GM12878 (cell line): ENCODE measurements around the gene DMRT1.

Source experiments
- EZH2 ChIP-seq: IDR thresholded peaks from 2 replicates; pipeline ENCODE4 v1.6.1; 2012; ENCODE audit warnings: low read depth, mild to moderate bottlenecking, control low read depth, inconsistent platforms, low read length, borderline replicate concordance; ENCODE audit not compliant: control insufficient read depth
- HCFC1 ChIP-seq: fragments of 150-350 bp; IDR thresholded peaks from 2 replicates; pipeline ENCODE4 v1.6.1; 2014; ENCODE audit warnings: low read length
- HDAC2 ChIP-seq: fragments of 200-600 bp; sonication (generic); IDR thresholded peaks from 2 replicates; pipeline ENCODE4 v1.6.1; 2017
- POLR2A ChIP-seq: IDR thresholded peaks from 2 replicates; pipeline ENCODE4 v1.6.1; 2011; ENCODE audit warnings: low read depth, mild to moderate bottlenecking, low read length
- RAD21 ChIP-seq: IDR thresholded peaks from 2 replicates; pipeline ENCODE4 v1.6.1; 2011; ENCODE audit warnings: mild to moderate bottlenecking, low read depth, low read length, moderate library complexity; ENCODE audit not compliant: insufficient read depth
- SIN3A ChIP-seq: IDR thresholded peaks from 2 replicates; pipeline ENCODE4 v1.6.1; 2012; ENCODE audit warnings: low read depth, low read length, improper control_type of control experiment

DNA sequence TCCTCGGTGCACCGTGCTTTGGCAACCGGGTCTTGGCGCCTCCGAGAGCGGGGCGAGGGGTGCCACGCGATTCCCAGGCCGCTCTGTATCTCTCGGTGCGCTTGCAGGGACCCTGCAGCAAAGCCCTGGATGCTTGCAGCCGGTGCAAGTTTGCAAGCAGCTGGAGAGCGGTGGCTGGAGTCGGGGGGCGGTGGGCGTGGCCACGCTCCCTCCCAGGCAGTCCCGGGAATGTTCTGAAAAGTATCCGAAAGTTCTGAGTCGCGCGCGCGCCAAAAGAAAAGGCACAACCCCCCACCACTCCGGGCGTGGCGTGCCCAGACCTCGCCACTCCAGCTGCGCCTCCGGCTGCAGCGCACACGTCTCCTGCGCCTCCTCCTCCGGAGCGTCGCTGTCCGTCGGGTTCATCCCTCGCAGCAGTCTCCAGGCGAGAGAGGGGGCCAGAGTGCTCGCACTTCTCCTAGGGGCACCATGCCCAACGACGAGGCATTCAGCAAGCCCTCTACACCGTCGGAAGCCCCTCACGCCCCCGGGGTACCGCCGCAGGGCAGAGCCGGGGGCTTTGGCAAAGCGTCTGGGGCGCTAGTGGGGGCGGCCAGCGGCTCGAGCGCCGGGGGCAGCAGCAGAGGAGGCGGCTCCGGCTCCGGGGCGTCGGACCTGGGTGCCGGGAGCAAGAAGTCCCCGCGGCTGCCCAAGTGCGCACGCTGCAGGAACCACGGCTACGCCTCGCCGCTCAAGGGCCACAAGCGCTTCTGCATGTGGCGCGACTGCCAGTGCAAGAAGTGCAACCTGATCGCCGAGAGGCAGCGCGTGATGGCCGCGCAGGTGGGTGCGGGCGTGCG is at the start of gene DMRT1:
- TF ChIP-seq RAD21 (no peak), SIN3A (no peak), HDAC2 (no peak), POLR2A (no peak), EZH2 (no peak), HCFC1 (no peak)
